ENCODE data around the gene ADPRHL1. TPM values are rescaled to one million over a fixed set of nuclear protein-coding genes. Genes with fewer than 3 reads are reported as not detected.

Gene ADPRHL1
- total RNA-seq, 1 donor from 2014 or later, result 3.1 TPM

DNA sequence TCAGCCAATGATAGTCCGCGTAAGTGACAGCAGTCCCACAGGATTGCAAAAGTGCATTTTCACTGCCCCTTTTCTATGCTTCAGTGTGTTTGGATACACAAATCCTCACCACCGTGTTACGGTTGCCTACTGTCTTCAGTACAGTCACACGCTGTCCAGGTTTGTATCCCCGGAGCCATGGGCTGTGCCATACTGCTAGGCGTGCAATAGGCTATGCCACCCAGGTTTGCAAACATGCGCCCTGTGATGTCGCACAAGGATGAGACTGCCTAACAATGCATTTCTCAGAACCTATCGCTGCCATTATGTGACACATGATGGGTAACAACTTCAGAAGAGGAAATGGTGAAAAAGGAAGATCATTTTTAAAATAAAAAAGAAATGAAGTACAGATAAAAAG is 16.8 kb upstream of the ADPRHL1 start:
- Histone ChIP-seq H3K79me2 (ENCODE audit: insufficient read depth, low read length) (peaks cover 7% of the 10 kb centered on the region), H3K27ac (ENCODE audit: low read depth, low read length) (no peak overlapping the region), H3K4me3 (ENCODE audit: insufficient read depth, low read depth, low read length) (no peak overlapping the region), H2AFZ (ENCODE audit: low read depth, low read length) (no peak overlapping the region), H3K27me3 (ENCODE audit: insufficient read depth, low read length) (no peaks in the 10 kb centered on the region), H4K20me1 (ENCODE audit: insufficient read depth, low read length) (peaks cover 33% of the 10 kb centered on the region), H3K9ac (ENCODE audit: low read length) (no peak overlapping the region), H3K36me3 (ENCODE audit: insufficient read depth, low read length) (peaks cover 3% of the 10 kb centered on the region), H3K9me3 (ENCODE audit: insufficient read depth, low read depth, low read length) (no peaks in the 10 kb centered on the region), H3K4me1 (ENCODE audit: insufficient read depth, low read length) (no peaks in the 10 kb centered on the region), H3K4me2 (ENCODE audit: low read length) (no peak overlapping the region)
- no peak for FAIRE-seq
- Mint-ChIP-seq H3K9me3 (ENCODE audit: unreplicated experiment) (no peaks in the 10 kb centered on the region), H3K27ac (ENCODE audit: unreplicated experiment) (no peak overlapping the region), H3K36me3 (ENCODE audit: low read depth, unreplicated experiment) (peaks cover 15% of the 10 kb centered on the region), H3K4me1 (ENCODE audit: low read depth, unreplicated experiment) (no peaks in the 10 kb centered on the region), H3K27me3 (ENCODE audit: low read depth, unreplicated experiment) (no peaks in the 10 kb centered on the region), H3K4me3 (ENCODE audit: unreplicated experiment) (no peak overlapping the region)
- DNase-seq (ENCODE audit: low read depth), result no peak
- no peak for TF ChIP-seq EZH2 (IDR thresholded peaks at IDR 0.05; ENCODE audit: insufficient read depth, low read length)
- TF ChIP-seq, protein P1, sequence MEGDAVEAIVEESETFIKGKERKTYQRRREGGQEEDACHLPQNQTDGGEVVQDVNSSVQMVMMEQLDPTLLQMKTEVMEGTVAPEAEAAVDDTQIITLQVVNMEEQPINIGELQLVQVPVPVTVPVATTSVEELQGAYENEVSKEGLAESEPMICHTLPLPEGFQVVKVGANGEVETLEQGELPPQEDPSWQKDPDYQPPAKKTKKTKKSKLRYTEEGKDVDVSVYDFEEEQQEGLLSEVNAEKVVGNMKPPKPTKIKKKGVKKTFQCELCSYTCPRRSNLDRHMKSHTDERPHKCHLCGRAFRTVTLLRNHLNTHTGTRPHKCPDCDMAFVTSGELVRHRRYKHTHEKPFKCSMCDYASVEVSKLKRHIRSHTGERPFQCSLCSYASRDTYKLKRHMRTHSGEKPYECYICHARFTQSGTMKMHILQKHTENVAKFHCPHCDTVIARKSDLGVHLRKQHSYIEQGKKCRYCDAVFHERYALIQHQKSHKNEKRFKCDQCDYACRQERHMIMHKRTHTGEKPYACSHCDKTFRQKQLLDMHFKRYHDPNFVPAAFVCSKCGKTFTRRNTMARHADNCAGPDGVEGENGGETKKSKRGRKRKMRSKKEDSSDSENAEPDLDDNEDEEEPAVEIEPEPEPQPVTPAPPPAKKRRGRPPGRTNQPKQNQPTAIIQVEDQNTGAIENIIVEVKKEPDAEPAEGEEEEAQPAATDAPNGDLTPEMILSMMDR (IDR thresholded peaks at IDR 0.05; ENCODE audit: insufficient read depth, low read depth, low read length), result no peak

DNA sequence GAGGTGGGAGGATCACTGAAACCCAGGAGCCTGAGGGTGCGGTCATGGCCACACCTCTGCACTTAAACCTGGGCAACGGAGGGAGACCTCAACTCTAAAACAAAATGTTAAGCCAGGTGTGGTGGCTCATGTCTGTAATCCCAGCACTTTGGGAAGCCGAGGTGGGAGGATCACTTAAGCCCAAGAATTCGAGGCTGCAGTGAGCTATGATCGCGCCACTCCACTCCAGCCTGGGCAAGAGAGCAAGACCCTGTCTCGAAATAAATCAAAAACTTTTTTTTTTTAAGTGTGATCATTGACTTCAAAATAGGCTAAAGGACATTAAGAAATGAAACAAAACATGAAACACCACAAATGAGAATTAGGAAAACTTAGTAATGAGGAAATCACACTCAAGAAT is 16.3 kb upstream of the ADPRHL1 start:
- no peak overlapping the region for H3K27ac Mint-ChIP-seq (ENCODE audit: unreplicated experiment)

More for the DNA sequence above, 16.3 kb upstream of the ADPRHL1 start:
- H4K20me1 ChIP-seq (ENCODE audit: insufficient read depth, low read length), result peaks cover 33% of the 10 kb centered on the region
- Mint-ChIP-seq H3K9me3 (ENCODE audit: unreplicated experiment) (no peaks in the 10 kb centered on the region), H3K27me3 (ENCODE audit: low read depth, unreplicated experiment) (no peaks in the 10 kb centered on the region), H3K4me3 (ENCODE audit: unreplicated experiment) (no peak overlapping the region), H3K4me1 (ENCODE audit: low read depth, unreplicated experiment) (no peaks in the 10 kb centered on the region), H3K36me3 (ENCODE audit: low read depth, unreplicated experiment) (peaks cover 15% of the 10 kb centered on the region)
- no peak for FAIRE-seq
- no peak overlapping the region for H3K4me3 ChIP-seq (ENCODE audit: insufficient read depth, low read depth, low read length)
- no peak overlapping the region for H3K27ac ChIP-seq (ENCODE audit: low read depth, low read length)
- peaks cover 7% of the 10 kb centered on the region for H3K79me2 ChIP-seq (ENCODE audit: insufficient read depth, low read length)
- H3K4me1 ChIP-seq (ENCODE audit: insufficient read depth, low read length), result no peaks in the 10 kb centered on the region
- H3K36me3 ChIP-seq (ENCODE audit: insufficient read depth, low read length), result no peaks in the 10 kb centered on the region
- no peak for DNase-seq (ENCODE audit: low read depth)
- no peaks in the 10 kb centered on the region for H3K27me3 ChIP-seq (ENCODE audit: insufficient read depth, low read length)
- no peaks in the 10 kb centered on the region for H3K9me3 ChIP-seq (ENCODE audit: insufficient read depth, low read depth, low read length)
- TF ChIP-seq, protein P1 (IDR thresholded peaks at IDR 0.05; ENCODE audit: insufficient read depth, low read depth, low read length), result no peak
- TF ChIP-seq EZH2 (IDR thresholded peaks at IDR 0.05; ENCODE audit: insufficient read depth, low read length), result no peak
- H3K4me2 ChIP-seq (ENCODE audit: low read length), result no peak overlapping the region
- H2AFZ ChIP-seq (ENCODE audit: low read depth, low read length), result no peak overlapping the region
- H3K9ac ChIP-seq (ENCODE audit: low read length), result no peak overlapping the region
